GM12892 (cell line): ENCODE measurements around the gene MRPL38.

ENCODE experiments used
- POLR2A ChIP-seq: IDR thresholded peaks from 2 replicates; pipeline ENCODE4 v1.6.1; 2011; ENCODE audit warnings: low read depth, low read length, control low read depth
- POLR2AphosphoS5 ChIP-seq: IDR thresholded peaks from 2 replicates; pipeline ENCODE4 v1.6.1; 2011; ENCODE audit warnings: low read depth, low read length, control low read depth
- TAF1 ChIP-seq: IDR thresholded peaks from 2 replicates; pipeline ENCODE4 v1.6.1; 2011; ENCODE audit warnings: low read depth, mild to moderate bottlenecking, control low read depth, low read length, borderline replicate concordance

DNA sequence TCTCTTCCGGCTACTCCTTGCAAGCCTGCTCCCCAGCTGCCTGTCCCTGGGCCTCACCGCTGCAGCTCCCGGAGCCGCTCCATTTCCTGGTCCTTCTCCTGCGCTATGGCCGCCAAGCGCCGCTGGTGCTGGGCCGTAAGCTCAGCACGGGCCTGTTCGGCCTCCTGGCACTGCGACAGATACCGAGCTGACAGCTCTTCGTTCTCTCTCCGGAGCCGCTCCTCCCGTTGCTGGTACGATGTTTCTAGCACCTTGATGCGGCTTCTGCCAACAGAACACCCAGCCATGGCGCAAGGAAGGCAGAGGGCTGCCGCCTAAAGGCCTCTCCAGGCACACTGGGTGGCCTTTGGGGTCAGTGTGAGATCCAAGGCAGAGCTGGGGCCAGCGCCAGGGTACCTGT, 14.9 kb upstream of the MRPL38 start:
- TF ChIP-seq POLR2A (no peak), POLR2AphosphoS5 (no peak), TAF1 (no peak)
